GM12878 (cell line): Measurements from ENCODE around the gene TSPO.

ENCODE experiments used
- CHD2 ChIP-seq: IDR thresholded peaks from 2 replicates; pipeline ENCODE4 v1.6.1; 2011; ENCODE audit warnings: low read depth, low read length, improper control_type of control experiment, borderline replicate concordance
- ELK1 ChIP-seq: IDR thresholded peaks from 2 replicates; pipeline ENCODE4 v1.6.1; 2012; ENCODE audit warnings: low read depth, low read length, improper control_type of control experiment
- JUNB ChIP-seq: IDR thresholded peaks from 2 replicates; pipeline ENCODE4 v1.6.1; 2016; ENCODE audit warnings: antibody characterized with exemption, mild to moderate bottlenecking
- POU2F2 ChIP-seq: IDR thresholded peaks from 3 replicates; pipeline ENCODE4 v1.6.1; 2011; ENCODE audit warnings: low read depth, mild to moderate bottlenecking, low read length, borderline replicate concordance
- SUZ12 ChIP-seq: fragments of 200-600 bp; sonication (generic); IDR thresholded peaks from one replicate; pipeline ENCODE4 v1.6.1; 2018; ENCODE audit warnings: antibody characterized with exemption, mild to moderate bottlenecking; ENCODE audit not compliant: unreplicated experiment
- ZBTB33 ChIP-seq: fragments of 450-650 bp; IDR thresholded peaks from 2 replicates; pipeline ENCODE4 v1.6.1; 2017; ENCODE audit warnings: mild to moderate bottlenecking

- no peak for TF ChIP-seq SUZ12
- no peak for TF ChIP-seq ZBTB33
- no peak for TF ChIP-seq JUNB
- no peak for TF ChIP-seq POU2F2
- TF ChIP-seq ELK1 = no peak
- TF ChIP-seq CHD2 = no peak
Measured at GRCh38 chr22:43133401-43133800, 18.0 kb upstream of the TSPO start.
